Liver (tissue), 9 donors: ENCODE data around the gene MTMR12. TPM values are rescaled to one million over a fixed set of nuclear protein-coding genes. Genes with fewer than 3 reads are reported as not detected.
"Not testable (repeated sequence)": the region's sequence is repeated elsewhere in the genome, so short reads cannot be mapped to it uniquely, and the experiment has no call there.

Experiments
- DNase-seq: peaks from one replicate; pipeline ENCODE4 v3.0.0-alpha.2; 2017; ENCODE audit warnings: low spot score
- H3K27ac ChIP-seq, 2 donors: one replicate each; pipeline ENCODE4 v1.7.0; 2013; ENCODE audit warnings: inconsistent platforms in 2 of 2, low read length in 2 of 2, control low read depth in 1 of 2, low read depth in 1 of 2, mild to moderate bottlenecking in 1 of 2
- H3K27me3 ChIP-seq, 4 donors: one replicate each; pipeline versions ENCODE4 v1.6.1 to v1.7.0; 2013; ENCODE audit warnings: low read length in 3 of 4, inconsistent platforms in 1 of 4, mild to moderate bottlenecking in 1 of 4, moderate library complexity in 1 of 4; ENCODE audit not compliant: control insufficient read depth in 4 of 4, insufficient read depth in 4 of 4
- H3K36me3 ChIP-seq, 4 donors: one replicate each; pipeline versions ENCODE4 v1.6.1 to v1.7.0; 2013; ENCODE audit warnings: low read length in 3 of 4, mild to moderate bottlenecking in 3 of 4, low read depth in 1 of 4, moderate library complexity in 1 of 4; ENCODE audit not compliant: control insufficient read depth in 4 of 4, insufficient read depth in 3 of 4
- H3K4me1 ChIP-seq, 4 donors: one replicate each; pipeline versions ENCODE4 v1.6.1 to v1.7.0; 2013; ENCODE audit warnings: low read length in 3 of 4, mild to moderate bottlenecking in 3 of 4, moderate library complexity in 1 of 4; ENCODE audit not compliant: control insufficient read depth in 4 of 4, insufficient read depth in 4 of 4
- H3K4me3 ChIP-seq, 3 donors: one replicate each; pipeline versions ENCODE4 v1.6.1 to v1.7.0; 2013; ENCODE audit warnings: low read length in 3 of 3, control low read depth in 1 of 3, low read depth in 1 of 3, mild to moderate bottlenecking in 1 of 3
- H3K9ac ChIP-seq, 2 donors: one replicate each; pipeline ENCODE4 v1.7.0; 2013; ENCODE audit warnings: low read length in 2 of 2, mild to moderate bottlenecking in 2 of 2, moderate library complexity in 2 of 2, control low read depth in 1 of 2, low read depth in 1 of 2
- H3K9me3 ChIP-seq, 4 donors: one replicate each; pipeline versions ENCODE4 v1.6.1 to v1.7.0; 2013; ENCODE audit warnings: low read length in 3 of 4; ENCODE audit not compliant: control insufficient read depth in 4 of 4
- ATF3 ChIP-seq: IDR thresholded peaks from 2 replicates; pipeline ENCODE4 v1.6.1; 2016; ENCODE audit warnings: antibody characterized with exemption
- CTCF ChIP-seq: fragments of 150-350 bp; IDR thresholded peaks from 2 replicates; pipeline ENCODE4 v1.5.1; 2017; ENCODE audit warnings: improper control_type of control experiment, low read depth, low read length; ENCODE audit not compliant: missing input control
- EGR1 ChIP-seq, 2 donors: IDR thresholded peaks; 2 replicates each; pipeline ENCODE4 v1.6.1; 2016 to 2018; ENCODE audit warnings: antibody characterized with exemption in 2 of 2, low read depth in 2 of 2
- FOXA1 ChIP-seq: IDR thresholded peaks from 2 replicates; pipeline ENCODE4 v1.6.1; 2016; ENCODE audit warnings: antibody characterized with exemption
- FOXA2 ChIP-seq: IDR thresholded peaks from 2 replicates; pipeline ENCODE4 v1.6.1; 2016; ENCODE audit warnings: antibody characterized with exemption
- GABPA ChIP-seq, 2 donors: IDR thresholded peaks in 1 of 2; conservative IDR thresholded peaks in 1 of 2; 2 replicates each; pipeline ENCODE4 v1.6.1; 2016; ENCODE audit warnings: antibody characterized with exemption in 2 of 2, mild to moderate bottlenecking in 1 of 2, moderate library complexity in 1 of 2
- HNF4A ChIP-seq, 2 donors: conservative IDR thresholded peaks; 2 replicates each; pipeline ENCODE4 v1.6.1; 2016; ENCODE audit warnings: antibody characterized with exemption in 2 of 2, mild to moderate bottlenecking in 2 of 2
- HNF4G ChIP-seq: IDR thresholded peaks from 2 replicates; pipeline ENCODE4 v1.6.1; 2016; ENCODE audit warnings: antibody characterized with exemption
- JUND ChIP-seq, 2 donors: IDR thresholded peaks; 2 replicates each; pipeline ENCODE4 v1.6.1; 2016; ENCODE audit warnings: antibody characterized with exemption in 2 of 2
- MAX ChIP-seq: IDR thresholded peaks from 2 replicates; pipeline ENCODE4 v1.6.1; 2016; ENCODE audit warnings: antibody characterized with exemption
- RAD21 ChIP-seq, 2 donors: IDR thresholded peaks; 2 replicates each; pipeline ENCODE4 v1.6.1; 2016; ENCODE audit warnings: antibody characterized with exemption in 2 of 2, mild to moderate bottlenecking in 2 of 2
- REST ChIP-seq: IDR thresholded peaks from 2 replicates; pipeline ENCODE4 v1.6.1; 2016; ENCODE audit warnings: antibody characterized with exemption, mild to moderate bottlenecking
- RXRA ChIP-seq, 2 donors: IDR thresholded peaks; 2 replicates each; pipeline ENCODE4 v1.6.1; 2017 to 2018; ENCODE audit warnings: antibody characterized with exemption in 2 of 2, mild to moderate bottlenecking in 1 of 2
- SP1 ChIP-seq: IDR thresholded peaks from 2 replicates; pipeline ENCODE4 v1.6.1; 2018; ENCODE audit warnings: antibody characterized with exemption, mild to moderate bottlenecking
- TAF1 ChIP-seq: conservative IDR thresholded peaks from 2 replicates; pipeline ENCODE4 v1.6.1; 2016; ENCODE audit warnings: antibody characterized with exemption, mild to moderate bottlenecking
- YY1 ChIP-seq: IDR thresholded peaks from 2 replicates; pipeline ENCODE4 v1.6.1; 2016; ENCODE audit warnings: antibody characterized with exemption, mild to moderate bottlenecking
- ZBTB33 ChIP-seq: IDR thresholded peaks from 2 replicates; pipeline ENCODE4 v1.6.1; 2016; ENCODE audit warnings: antibody characterized with exemption
- WGBS: extraction: QIAGEN DNeasy Blood & Tissue Kit; methylation state at CpG from one replicate; pipeline ENCODE4 v1.1.7; 2013; 5-methylcytosine and 5-hydroxymethylcytosine counted together
- polyA plus RNA-seq, 2 donors: library from polyadenylated mRNA; stranded (reverse) in 1 of 2; unstranded in 1 of 2; fragments of 200-250 nt in 1 of 2; fragments of >200 nt in 1 of 2; fragmentation: Nextera tagmentation in 1 of 2; extraction: Ambion mirVana in 1 of 2; gene quantifications; one replicate each; pipeline versions ENCODE4 v1.2.1 to v1.2.3, GENCODE V29; 2013 to 2015
- total RNA-seq, 2 donors: library from RNA; depleted of rRNA; stranded (reverse); fragments of >200 nt; gene quantifications; one replicate each; pipeline ENCODE4 v1.2.3, GENCODE V29; 2014
- donor health status: healthy.
- donor health status: healthy.
- donor health status: healthy.
- donor health status: healthy.
- donor health status: healthy.

MTMR12 gene
- total and polyA plus RNA-seq, 4 donors, result 4.4 to 28.7 (median 15.8) TPM

GRCh38 chr5:32323741-32324140 is 11.0 kb upstream of the MTMR12 start:
- Histone ChIP-seq H3K9me3 (no peaks in the 10 kb centered on the region), H3K27ac (no peak overlapping the region), H3K4me3 (no peak overlapping the region), H3K4me1 (no peaks in the 10 kb centered on the region), H3K36me3 (no peaks in the 10 kb centered on the region), H3K9ac (no peak overlapping the region), H3K27me3 (no peaks in the 10 kb centered on the region)
- WGBS, result 87% methylated on average over 8 of the region's 8 CpGs
- DNase-seq, result no peak
- TF ChIP-seq RXRA (IDR thresholded peaks at IDR 0.05), result no peak
- no peak for TF ChIP-seq EGR1 (IDR thresholded peaks at IDR 0.05; ENCODE audit: low read depth in 2 of 2)
- no peak for TF ChIP-seq FOXA1
- TF ChIP-seq FOXA2, result no peak

- H3K9ac ChIP-seq, result no peak overlapping the region
- H3K27ac ChIP-seq, result no peak overlapping the region
- no peaks in the 10 kb centered on the region for H3K27me3 ChIP-seq
- H3K9me3 ChIP-seq, result no peaks in the 10 kb centered on the region
- no peak for TF ChIP-seq GABPA (IDR thresholded peaks at IDR 0.05 in 1 of 2, conservative IDR thresholded peaks at IDR 0.05 in 1 of 2)
- no peak for TF ChIP-seq REST
- TF ChIP-seq ATF3, result no peak
- DNase-seq, result no peak
- no peaks in the 10 kb centered on the region for H3K4me1 ChIP-seq
- 95% methylated on average over 12 of the region's 12 CpGs for WGBS
- H3K36me3 ChIP-seq, result no peaks in the 10 kb centered on the region
- H3K4me3 ChIP-seq, result no peak overlapping the region
Measured at GRCh38 chr5:32322882-32323281, 10.1 kb upstream of the MTMR12 start.

- WGBS, result 97% methylated on average over 2 of the region's 2 CpGs
- not testable (repeated sequence) for H3K36me3 ChIP-seq, H3K4me3 ChIP-seq, H3K9me3 ChIP-seq, H3K27me3 ChIP-seq, H3K4me1 ChIP-seq, H3K9ac ChIP-seq, H3K27ac ChIP-seq, DNase-seq
Measured at GRCh38 chr5:32321787-32322186, 9.0 kb upstream of the MTMR12 start.

GRCh38 chr5:32320576-32320975 is 7.8 kb upstream of the MTMR12 start:
- no peaks in the 10 kb centered on the region for H3K4me1 ChIP-seq
- H3K4me3 ChIP-seq, result no peak overlapping the region
- H3K9ac ChIP-seq, result no peak overlapping the region
- WGBS, result 96% methylated on average over 10 of the region's 10 CpGs
- no peak for DNase-seq
- no peak overlapping the region for H3K27ac ChIP-seq
- H3K36me3 ChIP-seq, result no peaks in the 10 kb centered on the region
- no peaks in the 10 kb centered on the region for H3K9me3 ChIP-seq
- H3K27me3 ChIP-seq, result no peaks in the 10 kb centered on the region
- TF ChIP-seq RXRA (IDR thresholded peaks at IDR 0.05) (no peak), RAD21 (IDR thresholded peaks at IDR 0.05) (no peak), FOXA2 (no peak), HNF4G (no peak), SP1 (no peak), TAF1 (no peak), ZBTB33 (no peak), YY1 (no peak), HNF4A (conservative IDR thresholded peaks at IDR 0.05) (no peak), ATF3 (no peak), CTCF (no peak), MAX (no peak), GABPA (IDR thresholded peaks at IDR 0.05 in 1 of 2, conservative IDR thresholded peaks at IDR 0.05 in 1 of 2) (no peak), JUND (IDR thresholded peaks at IDR 0.05) (no peak)
